Measurements from ENCODE around the gene DACH2. TPM values are rescaled to one million over a fixed set of nuclear protein-coding genes. Genes with fewer than 3 reads are reported as not detected.

Gene DACH2
- total RNA-seq, 1 experiment from 2014 or later = 1.0 TPM

DNA sequence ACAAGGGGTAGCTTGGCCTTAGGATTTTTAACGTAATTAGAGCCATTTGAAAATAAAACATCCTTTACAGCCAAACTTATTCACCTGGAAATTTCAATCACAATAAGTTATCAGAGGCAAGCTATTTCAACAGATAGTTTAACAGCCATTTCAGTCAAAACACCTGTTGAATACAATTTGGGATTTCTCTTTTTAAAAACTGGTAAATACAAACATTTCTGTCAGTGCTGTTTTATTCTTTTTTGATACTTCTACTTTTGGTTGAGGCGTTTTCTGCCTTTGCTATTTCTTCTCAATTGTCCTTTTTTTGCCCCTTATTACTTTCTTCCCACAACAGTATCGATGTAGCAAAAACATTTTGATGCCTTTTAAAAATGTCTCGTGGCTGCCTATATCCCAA lies 2.1 kb upstream of the DACH2 start:
- Histone ChIP-seq H3K56ac (ENCODE audit: insufficient read length, low read depth, low read length) (no peak overlapping the region), H4K5ac (ENCODE audit: insufficient read length, low read depth, low read length) (no peak overlapping the region), H3K9me3 (ENCODE audit: control insufficient read depth, low read depth, low read length) (no peaks in the 10 kb centered on the region), H2BK12ac (ENCODE audit: insufficient read length, low read depth, low read length) (no peak overlapping the region), H3K79me1 (ENCODE audit: insufficient read depth, low read depth, low read length, poor library complexity, severe bottlenecking) (no peaks in the 10 kb centered on the region), H3K9ac (ENCODE audit: extremely low read depth, insufficient read length, low read length) (no peak overlapping the region), H3K23ac (ENCODE audit: insufficient read length, low read depth, low read length) (no peak overlapping the region), H2AFZ (ENCODE audit: low read length) (no peak overlapping the region), H3K4me1 (ENCODE audit: insufficient read depth, low read length) (no peaks in the 10 kb centered on the region; the same call in 1 of the 2 replicates), H3K18ac (ENCODE audit: insufficient read length, low read depth, low read length) (no peak overlapping the region), H4K20me1 (ENCODE audit: control insufficient read depth, insufficient read depth, insufficient read length) (no peaks in the 10 kb centered on the region), H4K91ac (ENCODE audit: insufficient read length, low read depth, low read length) (no peak overlapping the region), H3T11ph (ENCODE audit: low read length) (no peak overlapping the region), H2BK5ac (ENCODE audit: insufficient read length, low read length) (no peak overlapping the region), H3K27ac (ENCODE audit: insufficient read length, low read depth, low read length) (no peak overlapping the region), H2BK20ac (ENCODE audit: low read depth, low read length, poor library complexity, severe bottlenecking) (no peak overlapping the region), H2BK120ac (ENCODE audit: low read depth, low read length, poor library complexity, severe bottlenecking) (no peak overlapping the region), H3K23me2 (ENCODE audit: insufficient read length, low read depth, low read length, poor library complexity, severe bottlenecking) (peaks cover 20% of the 10 kb centered on the region), H3K79me2 (ENCODE audit: insufficient read depth, low read length) (no peaks in the 10 kb centered on the region), H3K4me2 (ENCODE audit: insufficient read depth, insufficient read length, low read length) (no peak overlapping the region), H3K4ac (ENCODE audit: low read depth, low read length) (no peak overlapping the region), H2BK15ac (ENCODE audit: low read depth, low read length) (no peak overlapping the region), H4K8ac (replicated peaks; ENCODE audit: insufficient read length, low read depth, low read length) (no peak overlapping the region), H2AK5ac (ENCODE audit: insufficient read length, low read length) (no peak overlapping the region), H3K14ac (ENCODE audit: insufficient read depth, low read length) (no peak overlapping the region), H3K27me3 (ENCODE audit: insufficient read depth, low read length) (peaks cover 19% of the 10 kb centered on the region)
- TF ChIP-seq, protein P1, sequence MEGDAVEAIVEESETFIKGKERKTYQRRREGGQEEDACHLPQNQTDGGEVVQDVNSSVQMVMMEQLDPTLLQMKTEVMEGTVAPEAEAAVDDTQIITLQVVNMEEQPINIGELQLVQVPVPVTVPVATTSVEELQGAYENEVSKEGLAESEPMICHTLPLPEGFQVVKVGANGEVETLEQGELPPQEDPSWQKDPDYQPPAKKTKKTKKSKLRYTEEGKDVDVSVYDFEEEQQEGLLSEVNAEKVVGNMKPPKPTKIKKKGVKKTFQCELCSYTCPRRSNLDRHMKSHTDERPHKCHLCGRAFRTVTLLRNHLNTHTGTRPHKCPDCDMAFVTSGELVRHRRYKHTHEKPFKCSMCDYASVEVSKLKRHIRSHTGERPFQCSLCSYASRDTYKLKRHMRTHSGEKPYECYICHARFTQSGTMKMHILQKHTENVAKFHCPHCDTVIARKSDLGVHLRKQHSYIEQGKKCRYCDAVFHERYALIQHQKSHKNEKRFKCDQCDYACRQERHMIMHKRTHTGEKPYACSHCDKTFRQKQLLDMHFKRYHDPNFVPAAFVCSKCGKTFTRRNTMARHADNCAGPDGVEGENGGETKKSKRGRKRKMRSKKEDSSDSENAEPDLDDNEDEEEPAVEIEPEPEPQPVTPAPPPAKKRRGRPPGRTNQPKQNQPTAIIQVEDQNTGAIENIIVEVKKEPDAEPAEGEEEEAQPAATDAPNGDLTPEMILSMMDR (conservative IDR thresholded peaks at IDR 0.05) = no peak
- H3K9me3 Mint-ChIP-seq = peaks cover 0 to 36% of the 10 kb centered on the region in 2 experiments
- no peak overlapping the region for H3K4me3 Mint-ChIP-seq
- H3K27me3 Mint-ChIP-seq (ENCODE audit: low read depth) = peaks cover 61% of the 10 kb centered on the region
- no peak overlapping the region for H3K27ac Mint-ChIP-seq
- no CpG with 5 or more reads among the region's 4 CpGs for WGBS (ENCODE audit: extremely low coverage, insufficient read length, low lambda C conversion rate)
- DNase-seq = no peak
- peaks cover 32 to 33% of the 10 kb centered on the region in 2 experiments for H3K4me1 Mint-ChIP-seq
- H3K36me3 Mint-ChIP-seq (ENCODE audit: insufficient read depth in 1 of 3, low read depth in 3 of 3) = peaks cover 0 to 4% (median 0%) of the 10 kb centered on the region in 3 experiments; a peak in 1 of 7 replicates
